ENCODE measurements around the gene SLCO1B3. TPM values are rescaled to one million over a fixed set of nuclear protein-coding genes. Genes with fewer than 3 reads are reported as not detected.
"Not testable (repeated sequence)": the region's sequence is repeated elsewhere in the genome, so short reads cannot be mapped to it uniquely, and the experiment has no call there.

Gene SLCO1B3, protein sequence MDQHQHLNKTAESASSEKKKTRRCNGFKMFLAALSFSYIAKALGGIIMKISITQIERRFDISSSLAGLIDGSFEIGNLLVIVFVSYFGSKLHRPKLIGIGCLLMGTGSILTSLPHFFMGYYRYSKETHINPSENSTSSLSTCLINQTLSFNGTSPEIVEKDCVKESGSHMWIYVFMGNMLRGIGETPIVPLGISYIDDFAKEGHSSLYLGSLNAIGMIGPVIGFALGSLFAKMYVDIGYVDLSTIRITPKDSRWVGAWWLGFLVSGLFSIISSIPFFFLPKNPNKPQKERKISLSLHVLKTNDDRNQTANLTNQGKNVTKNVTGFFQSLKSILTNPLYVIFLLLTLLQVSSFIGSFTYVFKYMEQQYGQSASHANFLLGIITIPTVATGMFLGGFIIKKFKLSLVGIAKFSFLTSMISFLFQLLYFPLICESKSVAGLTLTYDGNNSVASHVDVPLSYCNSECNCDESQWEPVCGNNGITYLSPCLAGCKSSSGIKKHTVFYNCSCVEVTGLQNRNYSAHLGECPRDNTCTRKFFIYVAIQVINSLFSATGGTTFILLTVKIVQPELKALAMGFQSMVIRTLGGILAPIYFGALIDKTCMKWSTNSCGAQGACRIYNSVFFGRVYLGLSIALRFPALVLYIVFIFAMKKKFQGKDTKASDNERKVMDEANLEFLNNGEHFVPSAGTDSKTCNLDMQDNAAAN
- total RNA-seq = not detected in 3 replicates

- Mint-ChIP-seq H3K4me3 (no peak within 1 kb of the TSS), H3K4me1 (peaks cover 5% of the 10 kb centered on the region), H3K9me3 (no peaks in the 10 kb centered on the region), H3K27me3 (ENCODE audit: low read depth) (no peaks in the 10 kb centered on the region), H3K36me3 (no peaks in the 10 kb centered on the region), H3K27ac (no peak within 1 kb of the TSS)
- TF ChIP-seq, protein P1, sequence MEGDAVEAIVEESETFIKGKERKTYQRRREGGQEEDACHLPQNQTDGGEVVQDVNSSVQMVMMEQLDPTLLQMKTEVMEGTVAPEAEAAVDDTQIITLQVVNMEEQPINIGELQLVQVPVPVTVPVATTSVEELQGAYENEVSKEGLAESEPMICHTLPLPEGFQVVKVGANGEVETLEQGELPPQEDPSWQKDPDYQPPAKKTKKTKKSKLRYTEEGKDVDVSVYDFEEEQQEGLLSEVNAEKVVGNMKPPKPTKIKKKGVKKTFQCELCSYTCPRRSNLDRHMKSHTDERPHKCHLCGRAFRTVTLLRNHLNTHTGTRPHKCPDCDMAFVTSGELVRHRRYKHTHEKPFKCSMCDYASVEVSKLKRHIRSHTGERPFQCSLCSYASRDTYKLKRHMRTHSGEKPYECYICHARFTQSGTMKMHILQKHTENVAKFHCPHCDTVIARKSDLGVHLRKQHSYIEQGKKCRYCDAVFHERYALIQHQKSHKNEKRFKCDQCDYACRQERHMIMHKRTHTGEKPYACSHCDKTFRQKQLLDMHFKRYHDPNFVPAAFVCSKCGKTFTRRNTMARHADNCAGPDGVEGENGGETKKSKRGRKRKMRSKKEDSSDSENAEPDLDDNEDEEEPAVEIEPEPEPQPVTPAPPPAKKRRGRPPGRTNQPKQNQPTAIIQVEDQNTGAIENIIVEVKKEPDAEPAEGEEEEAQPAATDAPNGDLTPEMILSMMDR (IDR thresholded peaks at IDR 0.05; ENCODE audit: unreplicated experiment) = no peak
- DNase-seq (ENCODE audit: low spot score in 2 of 2, unreplicated experiment in 2 of 2) = no peak
These were observed at the start of gene SLCO1B3 for GRCh38 chr12:20810487-20810886. Gene SLCO1B3 (plus strand): TSS chr12:20810705. CDS start chr12:20815739, 5,034 bp downstream.

- no peaks in the 10 kb centered on the region for H3K36me3 Mint-ChIP-seq
- DNase-seq (ENCODE audit: low spot score in 2 of 2, unreplicated experiment in 2 of 2) = no peak
- peaks cover 35% of the 10 kb centered on the region for H3K9me3 Mint-ChIP-seq
- H3K27me3 Mint-ChIP-seq (ENCODE audit: low read depth) = no peaks in the 10 kb centered on the region
- no peaks in the 10 kb centered on the region for H3K4me1 Mint-ChIP-seq
- TF ChIP-seq, protein P1 (IDR thresholded peaks at IDR 0.05; ENCODE audit: unreplicated experiment) = no peak
- H3K4me3 Mint-ChIP-seq = no peak overlapping the region
- no peak overlapping the region for H3K27ac Mint-ChIP-seq
These were observed 33.1 kb upstream of the SLCO1B3 start for GRCh38 chr12:20777420-20777819.

- DNase-seq (ENCODE audit: low spot score in 2 of 2, unreplicated experiment in 2 of 2) = no peak
- TF ChIP-seq, protein P1 (IDR thresholded peaks at IDR 0.05; ENCODE audit: unreplicated experiment) = no peak
- Mint-ChIP-seq H3K27me3 (ENCODE audit: low read depth) (no peaks in the 10 kb centered on the region), H3K4me1 (no peaks in the 10 kb centered on the region), H3K4me3 (no peak overlapping the region), H3K27ac (no peak overlapping the region), H3K9me3 (peaks cover 38% of the 10 kb centered on the region), H3K36me3 (no peaks in the 10 kb centered on the region)
These were observed 31.5 kb upstream of the SLCO1B3 start for GRCh38 chr12:20778969-20779368.

- not testable (repeated sequence) for H3K27ac Mint-ChIP-seq
These were observed 30.5 kb upstream of the SLCO1B3 start for GRCh38 chr12:20779971-20780370.

GRCh38 chr12:20783796-20784357 is 26.6 kb upstream of the SLCO1B3 start:
- not testable (repeated sequence) for H3K27ac Mint-ChIP-seq; H3K4me3 Mint-ChIP-seq; DNase-seq (ENCODE audit: low spot score in 2 of 2, unreplicated experiment in 2 of 2); H3K4me1 Mint-ChIP-seq; H3K36me3 Mint-ChIP-seq; H3K27me3 Mint-ChIP-seq (ENCODE audit: low read depth)
- H3K9me3 Mint-ChIP-seq = peaks cover 46% of the 10 kb centered on the region

More at GRCh38 chr12:20779971-20780370, 30.5 kb upstream of the SLCO1B3 start:
- H3K36me3 Mint-ChIP-seq; DNase-seq (ENCODE audit: low spot score in 2 of 2, unreplicated experiment in 2 of 2); H3K27me3 Mint-ChIP-seq (ENCODE audit: low read depth); H3K4me3 Mint-ChIP-seq; H3K4me1 Mint-ChIP-seq: not testable (repeated sequence)
- H3K9me3 Mint-ChIP-seq = peaks cover 42% of the 10 kb centered on the region

GRCh38 chr12:20792971-20793370 is 17.5 kb upstream of the SLCO1B3 start:
- Mint-ChIP-seq H3K27ac (no peak overlapping the region), H3K9me3 (peaks cover 10% of the 10 kb centered on the region), H3K4me1 (no peaks in the 10 kb centered on the region), H3K27me3 (ENCODE audit: low read depth) (no peaks in the 10 kb centered on the region), H3K36me3 (no peaks in the 10 kb centered on the region), H3K4me3 (no peak overlapping the region)
- TF ChIP-seq, protein P1 (IDR thresholded peaks at IDR 0.05; ENCODE audit: unreplicated experiment) = no peak
- no peak for DNase-seq (ENCODE audit: low spot score in 2 of 2, unreplicated experiment in 2 of 2)

Data from mesothelial cell of epicardium (in vitro differentiated cells).